RPMI8226 (cell line): ENCODE results near the gene TBL1XR1.

Source experiments
- DNase-seq: peaks from one replicate; pipeline ENCODE4 v3.0.0-alpha.2; 2015

The TBL1XR1 gene

GRCh38 chr3:177197041-177197726 lies at the start of gene TBL1XR1:
TBL1XR1 (minus strand) TSS chr3:177197482; CDS start chr3:177064977, 132,505 bp downstream.
- peak; percentile 98 for DNase-seq

- DNase-seq: no peak
Measured at GRCh38 chr3:177245250-177245649, 48.0 kb upstream of the TBL1XR1 start.

GRCh38 chr3:177244606-177245005 lies 47.3 kb upstream of the TBL1XR1 start:
- DNase-seq: no peak

GRCh38 chr3:177238686-177239216 lies 41.5 kb upstream of the TBL1XR1 start:
- no peak for DNase-seq

- DNase-seq: no peak
Measured at GRCh38 chr3:177237206-177237605, 39.9 kb upstream of the TBL1XR1 start.

- DNase-seq: no peak
Measured at GRCh38 chr3:177236704-177237103, 39.4 kb upstream of the TBL1XR1 start.

- no peak for DNase-seq
Measured at GRCh38 chr3:177234121-177234520, 36.8 kb upstream of the TBL1XR1 start.

- DNase-seq: no peak
Measured at GRCh38 chr3:177231242-177231641, 34.0 kb upstream of the TBL1XR1 start.

GRCh38 chr3:177230641-177231040 lies 33.4 kb upstream of the TBL1XR1 start:
- DNase-seq: no peak

GRCh38 chr3:177229791-177230190 lies 32.5 kb upstream of the TBL1XR1 start:
- no peak for DNase-seq

- no peak for DNase-seq
Measured at GRCh38 chr3:177228601-177229190, 31.4 kb upstream of the TBL1XR1 start.

GRCh38 chr3:177224414-177224813 lies 27.1 kb upstream of the TBL1XR1 start:
- no peak for DNase-seq

GRCh38 chr3:177221744-177222143 lies 24.5 kb upstream of the TBL1XR1 start:
- no peak for DNase-seq

GRCh38 chr3:177220136-177220974 lies 23.1 kb upstream of the TBL1XR1 start:
- no peak for DNase-seq

GRCh38 chr3:177213801-177214535 lies 16.7 kb upstream of the TBL1XR1 start:
- peak; percentile 1 for DNase-seq

- peak; percentile 1 for DNase-seq
Measured at GRCh38 chr3:177212756-177213155, 15.5 kb upstream of the TBL1XR1 start.

- DNase-seq: no peak
Measured at GRCh38 chr3:177212278-177212610, 15.0 kb upstream of the TBL1XR1 start.

GRCh38 chr3:177211503-177212277 lies 14.4 kb upstream of the TBL1XR1 start:
- peak; percentile 45 for DNase-seq

- DNase-seq: peak; percentile 1
Measured at GRCh38 chr3:177210744-177211502, 13.6 kb upstream of the TBL1XR1 start.

- DNase-seq: peak; percentile 1
Measured at GRCh38 chr3:177209509-177209908, 12.2 kb upstream of the TBL1XR1 start.

GRCh38 chr3:177208781-177209180 lies 11.5 kb upstream of the TBL1XR1 start:
- no peak for DNase-seq
